WTC11 (cell line): ENCODE measurements around the gene ALDH16A1.

ENCODE experiments used
- FOXJ3 ChIP-seq: sonication (generic); formaldehyde crosslinking; IDR thresholded peaks from 2 replicates; pipeline ENCODE4 v1.9.0; 2021; ENCODE audit warnings: missing genetic modification reagents, mild to moderate bottlenecking, borderline replicate concordance
- FOXK1 ChIP-seq: sonication (generic); formaldehyde crosslinking; IDR thresholded peaks from 2 replicates; pipeline ENCODE4 v1.8.0; 2022; ENCODE audit warnings: mild to moderate bottlenecking, moderate library complexity, missing genetic modification reagents
- FOXP1 ChIP-seq: sonication (generic); formaldehyde crosslinking; IDR thresholded peaks from 2 replicates; pipeline ENCODE4 v1.8.0; 2022; ENCODE audit warnings: missing genetic modification reagents, mild to moderate bottlenecking, moderate library complexity, borderline replicate concordance
- GABPB1 ChIP-seq: sonication (generic); formaldehyde crosslinking; IDR thresholded peaks from 2 replicates; pipeline ENCODE4 v1.8.1; 2023; ENCODE audit warnings: mild to moderate bottlenecking, missing genetic modification reagents
- HMGA2 ChIP-seq: fragments of 250-450 bp; sonication (Bioruptor Pico); IDR thresholded peaks from 2 replicates; pipeline ENCODE4 v1.4.0; 2021; ENCODE audit warnings: mild to moderate bottlenecking, moderate library complexity
- NR2C2 ChIP-seq: sonication (generic); formaldehyde crosslinking; IDR thresholded peaks from 2 replicates; pipeline ENCODE4 v1.8.0; 2022; ENCODE audit warnings: mild to moderate bottlenecking, missing genetic modification reagents
- RELA ChIP-seq: sonication (generic); formaldehyde crosslinking; IDR thresholded peaks from 2 replicates; pipeline ENCODE4 v1.8.1; 2022; ENCODE audit warnings: missing genetic modification reagents, mild to moderate bottlenecking, borderline replicate concordance
- ZNF121 ChIP-seq: sonication (generic); formaldehyde crosslinking; IDR thresholded peaks from 2 replicates; pipeline ENCODE4 v1.8.0; 2023; ENCODE audit warnings: missing genetic modification reagents
- ZNF232 ChIP-seq: sonication (generic); formaldehyde crosslinking; IDR thresholded peaks from 2 replicates; pipeline ENCODE4 v1.8.0; 2022; ENCODE audit warnings: mild to moderate bottlenecking, missing genetic modification reagents
- TF ChIP-seq, protein P1 (sequence below): sonication (generic); formaldehyde crosslinking; IDR thresholded peaks from 2 replicates; pipeline ENCODE4 v1.8.0; 2022; ENCODE audit warnings: mild to moderate bottlenecking, missing genetic modification reagents
- TF ChIP-seq, protein P2 (sequence below): fragments of 200-600 bp; IDR thresholded peaks from 2 replicates; pipeline ENCODE4 v1.8.0; 2022; ENCODE audit warnings: antibody characterized with exemption
- TF ChIP-seq, protein P3 (sequence below): sonication (generic); formaldehyde crosslinking; IDR thresholded peaks from 2 replicates; pipeline ENCODE4 v1.8.1; 2022; ENCODE audit warnings: low read depth, mild to moderate bottlenecking, moderate library complexity, missing genetic modification reagents, borderline replicate concordance
- TF ChIP-seq, protein P4 (sequence below): sonication (generic); formaldehyde crosslinking; IDR thresholded peaks from 2 replicates; pipeline ENCODE4 v1.8.1; 2023; ENCODE audit warnings: mild to moderate bottlenecking, moderate library complexity, missing genetic modification reagents

DNA sequence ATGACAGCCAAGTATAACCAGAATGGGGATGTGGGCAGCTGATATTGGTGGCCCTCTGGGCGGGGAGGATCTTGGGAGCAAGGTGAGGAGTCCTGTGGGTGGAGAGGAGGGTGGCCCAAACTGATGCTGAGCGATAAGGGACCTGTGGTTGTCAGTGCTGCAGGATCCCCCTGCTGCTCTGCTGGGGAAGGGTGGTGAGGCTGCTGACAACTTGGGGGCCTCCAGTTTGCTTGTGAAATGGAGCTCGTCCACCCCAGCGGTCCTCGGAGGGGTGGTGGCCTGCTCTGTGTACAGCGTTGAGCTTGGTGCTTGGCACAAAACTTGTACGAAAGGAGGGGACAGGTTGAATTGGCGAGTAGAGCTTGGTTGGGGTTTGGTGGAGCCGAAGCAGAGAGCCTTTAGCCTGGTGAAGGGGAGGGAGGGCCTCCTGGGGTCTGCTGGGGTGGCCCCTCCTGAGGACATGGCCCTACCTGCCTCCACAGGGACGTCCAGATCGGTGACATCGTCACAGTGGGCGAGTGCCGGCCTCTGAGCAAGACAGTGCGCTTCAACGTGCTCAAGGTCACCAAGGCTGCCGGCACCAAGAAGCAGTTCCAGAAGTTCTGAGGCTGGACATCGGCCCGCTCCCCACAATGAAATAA is 46.1 kb downstream of the ALDH16A1 start:
- TF ChIP-seq, protein P1, sequence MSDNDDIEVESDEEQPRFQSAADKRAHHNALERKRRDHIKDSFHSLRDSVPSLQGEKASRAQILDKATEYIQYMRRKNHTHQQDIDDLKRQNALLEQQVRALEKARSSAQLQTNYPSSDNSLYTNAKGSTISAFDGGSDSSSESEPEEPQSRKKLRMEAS = no peak
- TF ChIP-seq GABPB1 (CRISPR knock-in tag) = no peak
- TF ChIP-seq ZNF121 (CRISPR knock-in tag) = no peak
- TF ChIP-seq, protein P2, sequence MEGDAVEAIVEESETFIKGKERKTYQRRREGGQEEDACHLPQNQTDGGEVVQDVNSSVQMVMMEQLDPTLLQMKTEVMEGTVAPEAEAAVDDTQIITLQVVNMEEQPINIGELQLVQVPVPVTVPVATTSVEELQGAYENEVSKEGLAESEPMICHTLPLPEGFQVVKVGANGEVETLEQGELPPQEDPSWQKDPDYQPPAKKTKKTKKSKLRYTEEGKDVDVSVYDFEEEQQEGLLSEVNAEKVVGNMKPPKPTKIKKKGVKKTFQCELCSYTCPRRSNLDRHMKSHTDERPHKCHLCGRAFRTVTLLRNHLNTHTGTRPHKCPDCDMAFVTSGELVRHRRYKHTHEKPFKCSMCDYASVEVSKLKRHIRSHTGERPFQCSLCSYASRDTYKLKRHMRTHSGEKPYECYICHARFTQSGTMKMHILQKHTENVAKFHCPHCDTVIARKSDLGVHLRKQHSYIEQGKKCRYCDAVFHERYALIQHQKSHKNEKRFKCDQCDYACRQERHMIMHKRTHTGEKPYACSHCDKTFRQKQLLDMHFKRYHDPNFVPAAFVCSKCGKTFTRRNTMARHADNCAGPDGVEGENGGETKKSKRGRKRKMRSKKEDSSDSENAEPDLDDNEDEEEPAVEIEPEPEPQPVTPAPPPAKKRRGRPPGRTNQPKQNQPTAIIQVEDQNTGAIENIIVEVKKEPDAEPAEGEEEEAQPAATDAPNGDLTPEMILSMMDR = no peak
- no peak for TF ChIP-seq FOXP1 (CRISPR knock-in tag)
- no peak for TF ChIP-seq FOXJ3
- no peak for TF ChIP-seq HMGA2 (CRISPR knock-in tag)
- TF ChIP-seq, protein P3, sequence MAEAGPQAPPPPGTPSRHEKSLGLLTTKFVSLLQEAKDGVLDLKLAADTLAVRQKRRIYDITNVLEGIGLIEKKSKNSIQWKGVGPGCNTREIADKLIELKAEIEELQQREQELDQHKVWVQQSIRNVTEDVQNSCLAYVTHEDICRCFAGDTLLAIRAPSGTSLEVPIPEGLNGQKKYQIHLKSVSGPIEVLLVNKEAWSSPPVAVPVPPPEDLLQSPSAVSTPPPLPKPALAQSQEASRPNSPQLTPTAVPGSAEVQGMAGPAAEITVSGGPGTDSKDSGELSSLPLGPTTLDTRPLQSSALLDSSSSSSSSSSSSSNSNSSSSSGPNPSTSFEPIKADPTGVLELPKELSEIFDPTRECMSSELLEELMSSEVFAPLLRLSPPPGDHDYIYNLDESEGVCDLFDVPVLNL (CRISPR knock-in tag) = no peak
- no peak for TF ChIP-seq NR2C2
- TF ChIP-seq RELA (CRISPR knock-in tag) = no peak
- no peak for TF ChIP-seq ZNF232 (CRISPR knock-in tag)
- TF ChIP-seq, protein P4, sequence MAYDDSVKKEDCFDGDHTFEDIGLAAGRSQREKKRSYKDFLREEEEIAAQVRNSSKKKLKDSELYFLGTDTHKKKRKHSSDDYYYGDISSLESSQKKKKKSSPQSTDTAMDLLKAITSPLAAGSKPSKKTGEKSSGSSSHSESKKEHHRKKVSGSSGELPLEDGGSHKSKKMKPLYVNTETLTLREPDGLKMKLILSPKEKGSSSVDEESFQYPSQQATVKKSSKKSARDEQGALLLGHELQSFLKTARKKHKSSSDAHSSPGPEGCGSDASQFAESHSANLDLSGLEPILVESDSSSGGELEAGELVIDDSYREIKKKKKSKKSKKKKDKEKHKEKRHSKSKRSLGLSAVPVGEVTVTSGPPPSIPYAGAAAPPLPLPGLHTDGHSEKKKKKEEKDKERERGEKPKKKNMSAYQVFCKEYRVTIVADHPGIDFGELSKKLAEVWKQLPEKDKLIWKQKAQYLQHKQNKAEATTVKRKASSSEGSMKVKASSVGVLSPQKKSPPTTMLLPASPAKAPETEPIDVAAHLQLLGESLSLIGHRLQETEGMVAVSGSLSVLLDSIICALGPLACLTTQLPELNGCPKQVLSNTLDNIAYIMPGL (CRISPR knock-in tag) = no peak
- TF ChIP-seq FOXK1 (CRISPR knock-in tag) = no peak
